BJ (cell line): ENCODE results near the gene EGFR. TPM values are rescaled to one million over a fixed set of nuclear protein-coding genes. Genes with fewer than 3 reads are reported as not detected.

Experiments
- CTCF ChIA-PET: fragments of 350-600 bp; formaldehyde crosslinking; extraction: SDS; loops from one replicate; lab custom pipeline; 2021; ENCODE audit warnings: antibody characterized with exemption, inconsistent platforms; lab: Yijun Ruan, JAX
- POLR2A ChIA-PET: fragments of 300-600 bp; sonication (Branson Sonifier 250); formaldehyde crosslinking; extraction: SDS; loops from one replicate; lab custom pipeline; 2021; ENCODE audit warnings: antibody characterized with exemption; lab: Charles Lee
- DNase-seq: peaks from one replicate; pipeline ENCODE4 v3.0.0-alpha.2; 2011; ENCODE audit warnings: low read depth
- H3K27me3 ChIP-seq: 2 replicates; pipeline ENCODE4 v1.6.0; 2011; ENCODE audit warnings: low read length; ENCODE audit not compliant: control insufficient read depth, insufficient read depth
- H3K36me3 ChIP-seq: 2 replicates; pipeline ENCODE4 v1.5.1; 2011; ENCODE audit warnings: low read length; ENCODE audit not compliant: control insufficient read depth, insufficient read depth
- H3K4me3 ChIP-seq: 2 replicates; pipeline ENCODE4 v1.5.1; 2011; ENCODE audit warnings: low read depth, mild to moderate bottlenecking, control low read depth, low read length
- polyA plus RNA-seq: library from polyadenylated mRNA; depleted of rRNA; stranded (reverse); fragments of >200 nt; gene quantifications from 2 replicates; pipeline ENCODE4 v1.2.3, GENCODE V29; 2011
- TF ChIP-seq, protein P1 (sequence below): IDR thresholded peaks from 2 replicates; pipeline ENCODE4 v1.5.1; 2011; ENCODE audit warnings: low read depth, mild to moderate bottlenecking, control low read depth, inconsistent platforms, low read length, moderate library complexity; ENCODE audit not compliant: insufficient read depth

The EGFR gene
- polyA plus RNA-seq, 1 experiment, result 34.0 TPM

- no peak for DNase-seq
- Histone ChIP-seq H3K36me3 (peaks cover 32% of the 10 kb centered on the region), H3K27me3 (no peaks in the 10 kb centered on the region), H3K4me3 (no peak overlapping the region)
- ChIA-PET POLR2A (no interaction called here), CTCF (interaction anchor here (2.7 kb wide), 1 partner anchor 48 kb away, joined by 11 read pairs; no protein-coding TSS in a partner anchor)
- TF ChIP-seq, protein P1, sequence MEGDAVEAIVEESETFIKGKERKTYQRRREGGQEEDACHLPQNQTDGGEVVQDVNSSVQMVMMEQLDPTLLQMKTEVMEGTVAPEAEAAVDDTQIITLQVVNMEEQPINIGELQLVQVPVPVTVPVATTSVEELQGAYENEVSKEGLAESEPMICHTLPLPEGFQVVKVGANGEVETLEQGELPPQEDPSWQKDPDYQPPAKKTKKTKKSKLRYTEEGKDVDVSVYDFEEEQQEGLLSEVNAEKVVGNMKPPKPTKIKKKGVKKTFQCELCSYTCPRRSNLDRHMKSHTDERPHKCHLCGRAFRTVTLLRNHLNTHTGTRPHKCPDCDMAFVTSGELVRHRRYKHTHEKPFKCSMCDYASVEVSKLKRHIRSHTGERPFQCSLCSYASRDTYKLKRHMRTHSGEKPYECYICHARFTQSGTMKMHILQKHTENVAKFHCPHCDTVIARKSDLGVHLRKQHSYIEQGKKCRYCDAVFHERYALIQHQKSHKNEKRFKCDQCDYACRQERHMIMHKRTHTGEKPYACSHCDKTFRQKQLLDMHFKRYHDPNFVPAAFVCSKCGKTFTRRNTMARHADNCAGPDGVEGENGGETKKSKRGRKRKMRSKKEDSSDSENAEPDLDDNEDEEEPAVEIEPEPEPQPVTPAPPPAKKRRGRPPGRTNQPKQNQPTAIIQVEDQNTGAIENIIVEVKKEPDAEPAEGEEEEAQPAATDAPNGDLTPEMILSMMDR, result no peak
Observed at GRCh38 chr7:55207436-55208125, 188.8 kb downstream of the EGFR start.

- POLR2A ChIA-PET, result no interaction called here
- peaks cover 23% of the 10 kb centered on the region for H3K36me3 ChIP-seq
- no peaks in the 10 kb centered on the region for H3K27me3 ChIP-seq
- no peak for DNase-seq
- CTCF ChIA-PET, result interaction anchor here (2.7 kb wide), 1 partner anchor 46 kb away, joined by 11 read pairs; no protein-coding TSS in a partner anchor
- TF ChIP-seq, protein P1, result no peak
- no peak overlapping the region for H3K4me3 ChIP-seq
Observed at GRCh38 chr7:55209366-55209765, 190.5 kb downstream of the EGFR start.

- no peak for DNase-seq
- Histone ChIP-seq H3K36me3 (peaks cover 16% of the 10 kb centered on the region), H3K4me3 (no peak overlapping the region), H3K27me3 (no peaks in the 10 kb centered on the region)
- TF ChIP-seq, protein P1, result no peak
- ChIA-PET POLR2A (no interaction called here), CTCF (interaction anchor here (0.6 to 2.7 kb wide), 2 partner anchors 11 to 45 kb away, joined by 3 to 11 read pairs; no protein-coding TSS in a partner anchor)
Observed at GRCh38 chr7:55210176-55210575, 191.4 kb downstream of the EGFR start.

DNA sequence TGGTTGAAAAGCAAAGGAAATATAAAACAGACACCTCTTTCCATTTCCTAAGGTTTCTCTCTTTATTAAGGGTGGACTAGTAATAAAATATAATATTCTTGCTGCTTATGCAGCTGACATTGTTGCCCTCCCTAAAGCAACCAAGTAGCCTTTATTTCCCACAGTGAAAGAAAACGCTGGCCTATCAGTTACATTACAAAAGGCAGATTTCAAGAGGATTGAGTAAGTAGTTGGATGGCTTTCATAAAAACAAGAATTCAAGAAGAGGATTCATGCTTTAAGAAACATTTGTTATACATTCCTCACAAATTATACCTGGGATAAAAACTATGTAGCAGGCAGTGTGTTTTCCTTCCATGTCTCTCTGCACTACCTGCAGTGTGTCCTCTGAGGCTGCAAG lies 191.9 kb downstream of the EGFR start:
- ChIA-PET POLR2A (no interaction called here), CTCF (interaction anchor here (0.6 to 0.7 kb wide), 2 partner anchors 11 to 43 kb away, joined by 3 read pairs; no protein-coding TSS in a partner anchor)
- DNase-seq, result no peak
- peaks cover 12% of the 10 kb centered on the region for H3K36me3 ChIP-seq
- TF ChIP-seq, protein P1, result no peak
- H3K27me3 ChIP-seq, result no peaks in the 10 kb centered on the region
- H3K4me3 ChIP-seq, result no peak overlapping the region

DNA sequence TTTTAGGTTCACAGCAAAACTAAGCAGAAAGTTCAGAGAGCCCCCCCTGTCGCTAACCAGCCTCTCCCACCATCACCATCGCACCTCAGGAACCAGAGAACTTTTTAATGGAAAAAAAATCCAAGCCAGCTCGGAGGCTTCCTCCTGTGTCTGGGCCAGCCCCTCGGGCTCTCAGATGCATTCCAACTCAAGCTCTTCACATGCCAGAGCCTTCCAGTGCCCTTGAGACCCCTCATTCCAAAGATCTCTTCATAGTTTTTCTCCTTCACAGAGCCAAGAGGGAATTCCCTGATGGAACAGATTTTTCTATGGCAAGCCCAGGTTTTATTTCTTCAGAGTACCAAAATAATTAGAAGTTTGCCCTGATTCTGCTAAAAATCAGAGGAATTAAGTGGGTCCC lies 192.9 kb downstream of the EGFR start:
- Histone ChIP-seq H3K36me3 (peaks cover 8% of the 10 kb centered on the region), H3K27me3 (no peaks in the 10 kb centered on the region), H3K4me3 (no peak overlapping the region)
- no peak for DNase-seq
- ChIA-PET CTCF (interaction anchor here (0.7 to 1.6 kb wide), 6 partner anchors 11 to 146 kb away, joined by 3 to 5 read pairs (median 4); no protein-coding TSS in a partner anchor), POLR2A (no interaction called here)
- TF ChIP-seq, protein P1, result no peak
